K562 (cell line): Measurements from ENCODE around the gene CD84. TPM values are rescaled to one million over a fixed set of nuclear protein-coding genes. Genes with fewer than 3 reads are reported as not detected.

Experiments used
- ATAC-seq: fragments of 200-7000 bp; cut with Tn5 transposase; 3 replicates; pipeline ENCODE4 v1.9.1; 2020; ENCODE audit warnings: moderate library complexity
- BruUV-seq: library from RNA; stranded (reverse); fragments of 400-500 nt; replicated peaks from 2 replicates; lab custom pipeline; 2021; lab: Mats Ljungman, UMichigan
- CTCF ChIA-PET: fragments of 300-600 bp; formaldehyde crosslinking; extraction: SDS; loops from one replicate; lab custom pipeline; 2021; ENCODE audit warnings: low intra/inter-chr PET ratio; lab: Yijun Ruan, JAX
- POLR2A ChIA-PET: fragments of 300-600, 350-650 bp; sonication (Branson Sonifier 250); formaldehyde crosslinking; extraction: SDS; loops from one replicate; lab custom pipeline; 2021; ENCODE audit warnings: antibody characterized with exemption, inconsistent platforms; lab: Yijun Ruan, JAX
- DNase-seq, 4 experiments: peaks; one replicate each; pipeline versions ENCODE4 v3.0.0 to v3.0.0-alpha.2; 2011 to 2018; ENCODE audit warnings: low spot score in 3 of 4, mixed read lengths in 3 of 4; ENCODE audit errors: extremely low read depth in 1 of 4
- FAIRE-seq: peaks from 2 replicates; lab custom pipeline; 2011; peaks lifted over from hg19 to GRCh38; lab: Jason Lieb, UNC
- H2AFZ ChIP-seq: 2 replicates; pipeline ENCODE4 v1.6.0; 2011; ENCODE audit warnings: low read depth, low read length, control low read depth, inconsistent platforms
- H3K27ac ChIP-seq: fragments of 200-600 bp; 3 replicates; pipeline ENCODE4 v1.8.0; 2011; ENCODE audit warnings: low read depth, mild to moderate bottlenecking, control low read depth, inconsistent platforms, low read length, moderate library complexity, mixed read lengths; ENCODE audit errors: extremely low read depth
- H3K27me3 ChIP-seq, 2 experiments: fragments of 300-600 bp in 1 of 2; 2 replicates in 1 of 2; 3 replicates in 1 of 2; pipeline versions ENCODE4 v1.6.0 to v1.8.0; 2011; ENCODE audit warnings: inconsistent platforms in 2 of 2, low read length in 2 of 2, mild to moderate bottlenecking in 1 of 2, mixed read lengths in 1 of 2, moderate library complexity in 1 of 2; ENCODE audit not compliant: control insufficient read depth in 2 of 2, insufficient read depth in 2 of 2
- H3K36me3 ChIP-seq: fragments of 300-600 bp; 3 replicates; pipeline ENCODE4 v1.8.0; 2011; ENCODE audit warnings: mild to moderate bottlenecking, low read length, inconsistent platforms; ENCODE audit not compliant: control insufficient read depth, insufficient read depth
- H3K4me1 ChIP-seq, 2 experiments: fragments of 200-600 bp in 1 of 2; replicated peaks in 1 of 2; 2 replicates in 1 of 2; 3 replicates in 1 of 2; pipeline versions ENCODE4 v1.5.1 to v1.8.0; 2011; ENCODE audit warnings: inconsistent platforms in 2 of 2, low read length in 2 of 2, mild to moderate bottlenecking in 1 of 2, mixed read lengths in 1 of 2, moderate library complexity in 1 of 2; ENCODE audit not compliant: control insufficient read depth in 2 of 2, insufficient read depth in 2 of 2
- H3K4me2 ChIP-seq: 2 replicates; pipeline ENCODE4 v1.6.1; 2011; ENCODE audit warnings: low read length, control low read depth, inconsistent platforms, mixed read lengths; ENCODE audit not compliant: insufficient read depth
- H3K4me3 ChIP-seq: fragments of 200-600 bp; sonication (generic), shearing (Covaris generic); 2 replicates; pipeline ENCODE4 v1.5.1; 2016; ENCODE audit warnings: control low read depth, inconsistent platforms
- H3K79me2 ChIP-seq: fragments of 200-600 bp; 3 replicates; pipeline ENCODE4 v1.8.0; 2011; ENCODE audit warnings: low read length, inconsistent platforms; ENCODE audit not compliant: control insufficient read depth, insufficient read depth
- H3K9ac ChIP-seq, 2 experiments: 2 replicates each; pipeline versions ENCODE4 v1.6.0 to v1.6.1; 2011; ENCODE audit warnings: low read depth in 2 of 2, low read length in 2 of 2, control low read depth in 1 of 2, inconsistent platforms in 1 of 2, mild to moderate bottlenecking in 1 of 2, mixed read lengths in 1 of 2; ENCODE audit not compliant: insufficient read depth in 1 of 2
- H3K9me1 ChIP-seq: one replicate; pipeline ENCODE4 v1.6.0; 2011; ENCODE audit warnings: inconsistent platforms, mild to moderate bottlenecking, low read length, moderate library complexity; ENCODE audit not compliant: control insufficient read depth, insufficient read depth
- H3K9me3 ChIP-seq: replicated peaks from 2 replicates; pipeline ENCODE4 v1.5.1; 2011; ENCODE audit warnings: low read depth, low read length, inconsistent platforms; ENCODE audit not compliant: control insufficient read depth, insufficient read depth
- H4K20me1 ChIP-seq: replicated peaks from 2 replicates; pipeline ENCODE4 v1.6.1; 2011; ENCODE audit warnings: low read length, inconsistent platforms, mixed read lengths; ENCODE audit not compliant: control insufficient read depth, insufficient read depth
- DEAF1 ChIP-seq: fragments of 450-650 bp; formaldehyde crosslinking; IDR thresholded peaks from 2 replicates; pipeline ENCODE4 v1.4.0; 2020; ENCODE audit warnings: mild to moderate bottlenecking, moderate library complexity
- KDM2B ChIP-seq: fragments of 250-450 bp; sonication (Bioruptor Pico); IDR thresholded peaks from 2 replicates; pipeline ENCODE4 v1.8.0; 2021; ENCODE audit warnings: mild to moderate bottlenecking, moderate library complexity
- MED1 ChIP-seq: sonication (generic); formaldehyde crosslinking; IDR thresholded peaks from 2 replicates; pipeline ENCODE4 v1.8.1; 2023; ENCODE audit warnings: missing genetic modification reagents, borderline replicate concordance
- RAD21 ChIP-seq, 2 experiments: fragments of 250-450 bp in 1 of 2; fragments of 450-650 bp in 1 of 2; sonication (Bioruptor Pico) in 1 of 2; formaldehyde crosslinking in 1 of 2; IDR thresholded peaks in 1 of 2; conservative IDR thresholded peaks in 1 of 2; 2 replicates each; pipeline versions ENCODE4 v1.4.0 to v1.8.0; 2020 to 2022; ENCODE audit warnings: mild to moderate bottlenecking in 2 of 2, moderate library complexity in 1 of 2
- ZNF644 ChIP-seq: fragments of 200-800 bp; sonication (Bioruptor generic); IDR thresholded peaks from 2 replicates; pipeline ENCODE4 v1.6.1; 2016; ENCODE audit warnings: low read depth, missing genetic modification characterization, missing compliant biosample characterization
- ZNF766 ChIP-seq: fragments of 200-800 bp; sonication (Bioruptor generic); conservative IDR thresholded peaks from 2 replicates; pipeline ENCODE4 v1.6.1; 2016; ENCODE audit warnings: missing genetic modification characterization, missing compliant biosample characterization
- WGBS: fragments of 100-300 bp; shearing (Covaris generic); methylation state at CpG from one replicate; pipeline ENCODE4 v1.1.6; 2016; ENCODE audit warnings: low coverage, mixed read lengths; ENCODE audit not compliant: insufficient coverage; ENCODE audit errors: missing lambda C conversion rate; 5-methylcytosine and 5-hydroxymethylcytosine counted together
- in situ Hi-C: fragments of 300-500 bp; cut with MboI; formaldehyde crosslinking; loops from 4 replicates; pipeline ENCODE4 v1.15.0; 2018; ENCODE audit warnings: inconsistent platforms, mixed read lengths
- intact Hi-C: fragments of 100-400 bp; cut with micrococcal nuclease; formaldehyde crosslinking; loops from 2 replicates; pipeline ENCODE4 v1.14.2; 2022
- polyA plus RNA-seq, 8 experiments: library from polyadenylated mRNA; depleted of rRNA in 4 of 8; stranded (reverse) in 5 of 8; unstranded in 3 of 8; fragments of >200 nt; fragmentation: Nextera tagmentation in 2 of 8; fragmentation: Illumina TruSeq in 1 of 8; extraction: Ambion mirVana in 2 of 8; extraction: Trizol in 1 of 8; gene quantifications; 2 replicates each; pipeline versions ENCODE4 v1.2.1 to v1.2.3, GENCODE V29; 2011 to 2014; ENCODE audit warnings: inconsistent platforms in 1 of 8, missing spikeins in 1 of 8
- total RNA-seq, 7 experiments: library from RNA; depleted of rRNA in 6 of 7; stranded (reverse); fragments of >200 nt in 6 of 7; fragmentation: Illumina TruSeq in 2 of 7; extraction: Trizol in 2 of 7; gene quantifications; 2 replicates each; pipeline versions ENCODE4 v1.2.1 to v1.2.3, GENCODE V29; 2011 to 2021; ENCODE audit warnings: low replicate concordance in 1 of 7

CD84 gene
- total and polyA plus RNA-seq, 9 of the 15 experiments (the other 6 are each of a cell fraction or from before 2014, with no cell fraction given) = 0.82 to 6.8 (median 2.0) TPM

- in situ Hi-C loops = no loop called here
- no peak overlapping the region for H3K4me3 ChIP-seq
- DNase-seq = peak in 1 of 4 experiments; percentile 35
- peak overlapping the region; percentile 85 for H3K27ac ChIP-seq
- H4K20me1 ChIP-seq = no peaks in the 10 kb centered on the region
- 15% methylated on average over 3 of the region's 3 CpGs for WGBS
- no peaks in the 10 kb centered on the region for H3K36me3 ChIP-seq
- no peaks in the 10 kb centered on the region for H3K79me2 ChIP-seq
- peak overlapping the region; percentile 34; the same call in 1 of the 2 replicates for H3K4me2 ChIP-seq
- H3K9me1 ChIP-seq = no peaks in the 10 kb centered on the region
- H2AFZ ChIP-seq = peak overlapping the region; percentile 97
- 0 out of 4 replicates have a peak, but pooled peaks of 1 of the 2 experiments have one; percentile 12 for TF ChIP-seq RAD21 (CRISPR knock-in tag; conservative IDR thresholded peaks at IDR 0.05 in 1 of 2, IDR thresholded peaks at IDR 0.05 in 1 of 2)
- TF ChIP-seq ZNF766 (CRISPR knock-in tag) = 0 out of 2 replicates have a peak, but pooled peaks have one; percentile 14
- TF ChIP-seq KDM2B (CRISPR knock-in tag) = no peak
- no peak for TF ChIP-seq ZNF644
- TF ChIP-seq MED1 (CRISPR knock-in tag) = no peak
- peak; percentile 35; the same call in 1 of the 2 replicates for TF ChIP-seq DEAF1 (CRISPR knock-in tag)
- ChIA-PET CTCF (no interaction called here), POLR2A (interaction anchor here (0.6 to 1.9 kb wide), 3 partner anchors 9 to 329 kb away, joined by 3 to 6 read pairs (median 4); no protein-coding TSS in a partner anchor)
- intact Hi-C loops = no loop called here
- no peaks in the 10 kb centered on the region for H3K27me3 ChIP-seq
- peaks cover 3 to 73% of the 10 kb centered on the region in 2 experiments; a peak in 4 of 5 replicates for H3K4me1 ChIP-seq
- H3K9me3 ChIP-seq = no peaks in the 10 kb centered on the region
- no TSS peak for BruUV-seq
- peak overlapping the region in 1 of 2 experiments; percentile 67; a peak in 2 of 4 replicates for H3K9ac ChIP-seq
- FAIRE-seq = no peak
- ATAC-seq = peak; percentile 52
Measured at GRCh38 chr1:160578175-160578524, 1.1 kb downstream of the CD84 start.
